Loucy (cell line): ENCODE results near the gene RBBP5.

ENCODE experiments used
- H2AFZ ChIP-seq: fragments of 200-600 bp; sonication (generic); 2 replicates; pipeline ENCODE4 v1.6.0; 2016; ENCODE audit warnings: antibody characterized with exemption, mild to moderate bottlenecking, low read length, moderate library complexity
- H3F3A ChIP-seq: fragments of 200-600 bp; 2 replicates; pipeline ENCODE4 v1.6.0; 2016; ENCODE audit warnings: antibody characterized with exemption, low read depth, mild to moderate bottlenecking
- H3K27me3 ChIP-seq: fragments of 200-600 bp; sonication (generic); 2 replicates; pipeline ENCODE4 v1.6.1; 2014; ENCODE audit warnings: low read length, mild to moderate bottlenecking; ENCODE audit not compliant: insufficient read depth, poor library complexity, severe bottlenecking
- H3K36me3 ChIP-seq: fragments of 200-600 bp; sonication (generic); 2 replicates; pipeline ENCODE4 v1.6.1; 2016; ENCODE audit warnings: low read length; ENCODE audit not compliant: insufficient read depth
- H3K4me1 ChIP-seq: fragments of 200-600 bp; sonication (generic); 2 replicates; pipeline ENCODE4 v1.5.1; 2014; ENCODE audit warnings: low read length, mild to moderate bottlenecking; ENCODE audit not compliant: insufficient read depth, poor library complexity, severe bottlenecking
- H3K4me2 ChIP-seq: fragments of 200-600 bp; sonication (generic); 2 replicates; pipeline ENCODE4 v1.6.0; 2014; ENCODE audit warnings: antibody characterized with exemption, low read length, low read depth, mild to moderate bottlenecking; ENCODE audit not compliant: poor library complexity, severe bottlenecking
- H3K4me3 ChIP-seq: fragments of 200-600 bp; sonication (generic); 2 replicates; pipeline ENCODE4 v1.5.1; 2014; ENCODE audit warnings: low read length, mild to moderate bottlenecking, mixed read lengths; ENCODE audit not compliant: poor library complexity, severe bottlenecking
- H3K79me2 ChIP-seq: fragments of 200-600 bp; sonication (generic); 2 replicates; pipeline ENCODE4 v1.6.1; 2014; ENCODE audit warnings: low read length; ENCODE audit not compliant: insufficient read depth
- H3K9ac ChIP-seq: fragments of 200-600 bp; sonication (generic); 2 replicates; pipeline ENCODE4 v1.6.0; 2014; ENCODE audit warnings: mild to moderate bottlenecking, low read depth, low read length, moderate library complexity; ENCODE audit not compliant: poor library complexity, severe bottlenecking
- H3K9me2 ChIP-seq: fragments of 200-600 bp; sonication (generic); replicated peaks from 2 replicates; pipeline ENCODE4 v1.6.1; 2016; ENCODE audit warnings: low read depth, low read length, mixed read lengths
- H3K9me3 ChIP-seq: fragments of 200-600 bp; sonication (generic); 2 replicates; pipeline ENCODE4 v1.6.1; 2014; ENCODE audit warnings: mild to moderate bottlenecking, antibody characterized with exemption, low read length, low read depth; ENCODE audit not compliant: insufficient read depth
- H4K20me1 ChIP-seq: fragments of 200-600 bp; sonication (generic); 2 replicates; pipeline ENCODE4 v1.6.0; 2014; ENCODE audit warnings: antibody characterized with exemption, low read length, mild to moderate bottlenecking; ENCODE audit not compliant: insufficient read depth, poor library complexity, severe bottlenecking
- CTCF ChIP-seq: fragments of 200-600 bp; sonication (generic); conservative IDR thresholded peaks from 2 replicates; pipeline ENCODE4 v1.5.1; 2014; ENCODE audit warnings: mild to moderate bottlenecking, antibody characterized with exemption, low read length
- EZH2phosphoT487 ChIP-seq: fragments of 200-600 bp; IDR thresholded peaks from 2 replicates; pipeline ENCODE4 v1.6.1; 2018; ENCODE audit warnings: antibody characterized with exemption, mild to moderate bottlenecking, moderate library complexity, borderline replicate concordance

RBBP5 gene

GRCh38 chr1:205062319-205062718 lies 59.5 kb downstream of the RBBP5 start:
- H3K4me2 ChIP-seq, result no peak overlapping the region
- H3K36me3 ChIP-seq, result no peaks in the 10 kb centered on the region
- no peak overlapping the region for H2AFZ ChIP-seq

GRCh38 chr1:205061665-205062069 lies 60.1 kb downstream of the RBBP5 start:
- H3K27me3 ChIP-seq, result no peaks in the 10 kb centered on the region
- peak overlapping the region; percentile 22 for H3K9ac ChIP-seq

More at GRCh38 chr1:205062319-205062718, 59.5 kb downstream of the RBBP5 start:
- no peaks in the 10 kb centered on the region for H3K9me3 ChIP-seq
- TF ChIP-seq CTCF (no peak), EZH2phosphoT487 (no peak)
- no peaks in the 10 kb centered on the region for H3K9me2 ChIP-seq
- no peaks in the 10 kb centered on the region for H3K79me2 ChIP-seq
- H3K4me1 ChIP-seq, result peaks cover 3% of the 10 kb centered on the region
- H3K27me3 ChIP-seq, result no peaks in the 10 kb centered on the region
- no peak overlapping the region for H3K4me3 ChIP-seq
- H3K9ac ChIP-seq, result no peak overlapping the region
- H3F3A ChIP-seq, result no peaks in the 10 kb centered on the region
- H4K20me1 ChIP-seq, result no peaks in the 10 kb centered on the region

GRCh38 chr1:205061227-205061626 lies 60.6 kb downstream of the RBBP5 start:
- no peaks in the 10 kb centered on the region for H3K36me3 ChIP-seq
- no peaks in the 10 kb centered on the region for H3K27me3 ChIP-seq
- H3K4me3 ChIP-seq, result no peak overlapping the region
- no peak overlapping the region for H3K9ac ChIP-seq
- peaks cover 3% of the 10 kb centered on the region for H3K4me1 ChIP-seq
- peak overlapping the region; percentile 85 for H2AFZ ChIP-seq
- H3K4me2 ChIP-seq, result no peak overlapping the region
- H3K9me2 ChIP-seq, result no peaks in the 10 kb centered on the region
- H3F3A ChIP-seq, result no peaks in the 10 kb centered on the region
- no peaks in the 10 kb centered on the region for H4K20me1 ChIP-seq
- TF ChIP-seq EZH2phosphoT487 (no peak), CTCF (no peak)
- H3K79me2 ChIP-seq, result no peaks in the 10 kb centered on the region
- no peaks in the 10 kb centered on the region for H3K9me3 ChIP-seq

More at GRCh38 chr1:205061665-205062069, 60.1 kb downstream of the RBBP5 start:
- no peaks in the 10 kb centered on the region for H3K9me2 ChIP-seq
- TF ChIP-seq CTCF (peak; percentile 93), EZH2phosphoT487 (no peak)
- H3F3A ChIP-seq, result no peaks in the 10 kb centered on the region
- H3K9me3 ChIP-seq, result no peaks in the 10 kb centered on the region
- no peaks in the 10 kb centered on the region for H4K20me1 ChIP-seq
- H3K4me2 ChIP-seq, result no peak overlapping the region
- H3K4me3 ChIP-seq, result no peak overlapping the region
- H3K4me1 ChIP-seq, result peaks cover 3% of the 10 kb centered on the region
- peak overlapping the region; percentile 85 for H2AFZ ChIP-seq
- H3K79me2 ChIP-seq, result no peaks in the 10 kb centered on the region
- H3K36me3 ChIP-seq, result no peaks in the 10 kb centered on the region
